HG03196 (cell line): ENCODE measurements around the gene PTX4.

Experiments
- ATAC-seq: cut with Tn5 transposase; IDR thresholded peaks from one replicate; pipeline ENCODE4 v1.9.1; 2021; ENCODE audit not compliant: unreplicated experiment

PTX4 gene

GRCh38 chr16:1524366-1524765 lies 35.6 kb upstream of the PTX4 start:
- ATAC-seq = no peak

- no peak for ATAC-seq
Measured at GRCh38 chr16:1523581-1524245, 35.0 kb upstream of the PTX4 start.

- ATAC-seq = no peak
Measured at GRCh38 chr16:1520461-1520860, 31.7 kb upstream of the PTX4 start.

- ATAC-seq = no peak
Measured at GRCh38 chr16:1519831-1520230, 31.1 kb upstream of the PTX4 start.

- no peak for ATAC-seq
Measured at GRCh38 chr16:1518626-1519135, 29.9 kb upstream of the PTX4 start.

- ATAC-seq = no peak
Measured at GRCh38 chr16:1514507-1514906, 25.8 kb upstream of the PTX4 start.

GRCh38 chr16:1512774-1513173 lies 24.0 kb upstream of the PTX4 start:
- ATAC-seq = no peak

GRCh38 chr16:1511662-1512569 lies 23.2 kb upstream of the PTX4 start:
- no peak for ATAC-seq

GRCh38 chr16:1510941-1511351 lies 22.2 kb upstream of the PTX4 start:
- ATAC-seq = no peak

GRCh38 chr16:1510272-1510671 lies 21.5 kb upstream of the PTX4 start:
- no peak for ATAC-seq

- ATAC-seq = no peak
Measured at GRCh38 chr16:1509307-1510221, 20.8 kb upstream of the PTX4 start.

- ATAC-seq = no peak
Measured at GRCh38 chr16:1508494-1509187, 19.9 kb upstream of the PTX4 start.

- ATAC-seq = no peak
Measured at GRCh38 chr16:1506494-1507213, 17.9 kb upstream of the PTX4 start.

- no peak for ATAC-seq
Measured at GRCh38 chr16:1505912-1506311, 17.2 kb upstream of the PTX4 start.

- no peak for ATAC-seq
Measured at GRCh38 chr16:1505073-1505844, 16.5 kb upstream of the PTX4 start.

- no peak for ATAC-seq
Measured at GRCh38 chr16:1503110-1503955, 14.6 kb upstream of the PTX4 start.

GRCh38 chr16:1502092-1503004 lies 13.6 kb upstream of the PTX4 start:
- no peak for ATAC-seq
